OCI-LY3 (cell line): Measurements from ENCODE around the gene EHF.

Experiments used
- H2AFZ ChIP-seq: fragments of 200-600, 300-600 bp; shearing (Covaris generic); 2 replicates; pipeline ENCODE4 v1.6.0; 2014; ENCODE audit warnings: antibody characterized with exemption, low read depth, low read length
- H3K27ac ChIP-seq: fragments of 200-600, 300-600 bp; sonication (generic); 2 replicates; pipeline ENCODE4 v1.5.1; 2014; ENCODE audit warnings: mild to moderate bottlenecking, low read length, moderate library complexity, mixed read lengths
- H3K27me3 ChIP-seq: fragments of 200-600, 300-600 bp; sonication (generic); 2 replicates; pipeline ENCODE4 v1.6.1; 2014; ENCODE audit warnings: low read depth, low read length, mixed read lengths
- H3K36me3 ChIP-seq: fragments of 200-600, 300-600 bp; sonication (generic); replicated peaks from 2 replicates; pipeline ENCODE3; 2014; ENCODE audit warnings: low read depth, low read length, mixed read lengths
- H3K4me1 ChIP-seq: fragments of 300-600, 200-600 bp; sonication (generic); 2 replicates; pipeline ENCODE4 v1.6.1; 2014; ENCODE audit warnings: low read length, mixed read lengths
- H3K4me2 ChIP-seq: fragments of 200-600, 300-600 bp; sonication (generic); 2 replicates; pipeline ENCODE4 v1.6.1; 2014; ENCODE audit warnings: low read length, mixed read lengths
- H3K4me3 ChIP-seq: fragments of 300-600, 200-600 bp; sonication (generic); 2 replicates; pipeline ENCODE4 v1.5.1; 2014; ENCODE audit warnings: antibody characterized with exemption, mild to moderate bottlenecking, low read length, moderate library complexity
- H3K79me2 ChIP-seq: fragments of 300-600, 200-600 bp; shearing (Covaris generic); 2 replicates; pipeline ENCODE4 v1.6.1; 2014; ENCODE audit warnings: mild to moderate bottlenecking, low read length, mixed read lengths
- H3K9ac ChIP-seq: fragments of 300-600, 200-600 bp; shearing (Covaris generic); 2 replicates; pipeline ENCODE4 v1.6.0; 2014; ENCODE audit warnings: mild to moderate bottlenecking, low read length, moderate library complexity
- H3K9me3 ChIP-seq: fragments of 200-600, 300-600 bp; shearing (Covaris generic); 2 replicates; pipeline ENCODE4 v1.6.1; 2014; ENCODE audit warnings: low read length, mixed read lengths; ENCODE audit not compliant: insufficient read depth
- H4K20me1 ChIP-seq: fragments of 200-600, 300-600 bp; sonication (generic); 2 replicates; pipeline ENCODE4 v1.6.1; 2016; ENCODE audit warnings: low read length, mixed read lengths; ENCODE audit not compliant: insufficient read depth
- CTCF ChIP-seq: fragments of 200-600, 300-600 bp; sonication (generic); IDR thresholded peaks from 2 replicates; pipeline ENCODE4 v1.5.1; 2014; ENCODE audit warnings: antibody characterized with exemption, low read length, low read depth
- EZH2phosphoT487 ChIP-seq: fragments of 200-600 bp; shearing (Covaris generic); IDR thresholded peaks from 2 replicates; pipeline ENCODE4 v1.6.1; 2018; ENCODE audit warnings: antibody characterized with exemption, mixed run types, low read depth

EHF gene

GRCh38 chr11:34629711-34630110 is 8.8 kb downstream of the EHF start:
- Histone ChIP-seq H3K79me2 (no peaks in the 10 kb centered on the region), H3K27ac (no peak overlapping the region), H3K36me3 (no peaks in the 10 kb centered on the region), H2AFZ (no peak overlapping the region; the same call in 1 of the 2 replicates), H3K4me1 (peaks cover 63% of the 10 kb centered on the region), H3K4me3 (no peak overlapping the region), H3K4me2 (no peak overlapping the region), H3K9me3 (no peaks in the 10 kb centered on the region), H3K27me3 (peaks cover 9% of the 10 kb centered on the region; the same call in 1 of the 2 replicates), H4K20me1 (no peaks in the 10 kb centered on the region), H3K9ac (no peak overlapping the region)
- TF ChIP-seq CTCF (no peak), EZH2phosphoT487 (no peak)

- Histone ChIP-seq H3K27ac (no peak overlapping the region), H4K20me1 (no peaks in the 10 kb centered on the region)
- TF ChIP-seq CTCF (no peak), EZH2phosphoT487 (no peak)
Observed at GRCh38 chr11:34630544-34630943, 9.7 kb downstream of the EHF start.

GRCh38 chr11:34631297-34631696 is 10.4 kb downstream of the EHF start:
- Histone ChIP-seq H4K20me1 (no peaks in the 10 kb centered on the region), H3K4me1 (peaks cover 50% of the 10 kb centered on the region), H3K79me2 (no peaks in the 10 kb centered on the region), H3K4me3 (no peak overlapping the region), H3K9ac (no peak overlapping the region), H3K36me3 (no peaks in the 10 kb centered on the region), H2AFZ (no peak overlapping the region), H3K27me3 (no peaks in the 10 kb centered on the region), H3K4me2 (no peak overlapping the region), H3K9me3 (no peaks in the 10 kb centered on the region), H3K27ac (no peak overlapping the region)
- TF ChIP-seq CTCF (no peak), EZH2phosphoT487 (no peak)

More at GRCh38 chr11:34630544-34630943, 9.7 kb downstream of the EHF start:
- H3K9me3 ChIP-seq: no peaks in the 10 kb centered on the region
- H3K9ac ChIP-seq: no peak overlapping the region
- H3K4me2 ChIP-seq: no peak overlapping the region
- H3K4me1 ChIP-seq: peaks cover 58% of the 10 kb centered on the region
- 0 out of 2 replicates have a peak, but pooled peaks cover 4% of the 10 kb centered on the region for H3K27me3 ChIP-seq
- H3K79me2 ChIP-seq: no peaks in the 10 kb centered on the region
- H2AFZ ChIP-seq: no peak overlapping the region
- no peak overlapping the region for H3K4me3 ChIP-seq
- no peaks in the 10 kb centered on the region for H3K36me3 ChIP-seq

- Histone ChIP-seq H3K9me3 (no peaks in the 10 kb centered on the region), H2AFZ (no peak overlapping the region), H3K4me3 (no peak overlapping the region), H3K79me2 (no peaks in the 10 kb centered on the region), H3K9ac (no peak overlapping the region), H3K27ac (no peak overlapping the region), H3K4me1 (peaks cover 46% of the 10 kb centered on the region), H4K20me1 (no peaks in the 10 kb centered on the region), H3K27me3 (no peaks in the 10 kb centered on the region), H3K36me3 (no peaks in the 10 kb centered on the region), H3K4me2 (no peak overlapping the region)
- no peak for TF ChIP-seq EZH2phosphoT487
- no peak for TF ChIP-seq CTCF
Observed at GRCh38 chr11:34631737-34632104, 10.8 kb downstream of the EHF start.
